Ascending aorta (tissue), 2 donors: ENCODE data around the gene HOXD8. TPM values are rescaled to one million over a fixed set of nuclear protein-coding genes. Genes with fewer than 3 reads are reported as not detected.

Experiments
- DNase-seq, 2 donors: peaks; one replicate each; pipeline ENCODE4 v3.0.0-alpha.2; 2019; ENCODE audit warnings: low spot score in 2 of 2
- H3K27ac ChIP-seq, 2 donors: fragments of 200-600 bp; sonication (generic); one replicate each; pipeline ENCODE4 v1.5.1; 2016 to 2017; ENCODE audit warnings: mild to moderate bottlenecking in 1 of 2
- H3K27me3 ChIP-seq: fragments of 200-600 bp; sonication (generic); one replicate; pipeline ENCODE4 v1.5.1; 2017
- H3K36me3 ChIP-seq, 2 donors: fragments of 200-600 bp; sonication (generic); one replicate each; pipeline ENCODE4 v1.5.1; 2016
- H3K4me1 ChIP-seq, 2 donors: fragments of 200-600 bp; sonication (generic); one replicate each; pipeline ENCODE4 v1.5.1; 2016 to 2017; ENCODE audit warnings: mild to moderate bottlenecking in 1 of 2
- H3K4me3 ChIP-seq, 2 donors: fragments of 200-600 bp; sonication (generic); one replicate each; pipeline ENCODE4 v1.5.1; 2016 to 2017; ENCODE audit warnings: mild to moderate bottlenecking in 1 of 2
- H3K9me3 ChIP-seq, 2 donors: fragments of 200-600 bp; sonication (generic); one replicate each; pipeline ENCODE4 v1.5.1; 2016
- CTCF ChIP-seq, 3 experiments: fragments of 200-600 bp in 2 of 3; fragments of 450-650 bp in 1 of 3; sonication (generic) in 2 of 3; IDR thresholded peaks; one replicate each; pipeline ENCODE4 v1.5.1; 2016 to 2019; ENCODE audit warnings: antibody characterized with exemption in 3 of 3, mild to moderate bottlenecking in 1 of 3, moderate library complexity in 1 of 3
- intact Hi-C: fragments of 100-400 bp; cut with DNase I; formaldehyde crosslinking; loops from one replicate; pipeline ENCODE4 v1.15.1; 2023
- total RNA-seq: library from RNA; depleted of rRNA; stranded (reverse); fragments of >200 nt; gene quantifications from one replicate; pipeline ENCODE4 v1.1.0, GENCODE V29; 2016

Gene HOXD8
- total RNA-seq, 1 donor from 2014 or later = 19.8 TPM

- H3K9me3 ChIP-seq = no peaks in the 10 kb centered on the region
- peaks cover 0 to 20% of the 10 kb centered on the region in 2 donors for H3K4me1 ChIP-seq
- no peak overlapping the region for H3K27ac ChIP-seq
- TF ChIP-seq CTCF (IDR thresholded peaks at IDR 0.05) = no peak
- peak in 1 of 2 donors; percentile 52 for DNase-seq
- intact Hi-C loops = loop anchor here (10.0 kb wide), 1 partner anchor 921 kb away; the partner anchor contains the start of gene ATP5MC3
- H3K4me3 ChIP-seq = no peak overlapping the region
- no peaks in the 10 kb centered on the region for H3K36me3 ChIP-seq
- H3K27me3 ChIP-seq = peaks cover 59% of the 10 kb centered on the region
Observed at GRCh38 chr2:176105730-176106580, 23.6 kb upstream of the HOXD8 start.

- H3K27ac ChIP-seq = no peak within 1 kb of the TSS
- DNase-seq = peak in 1 of 2 donors; percentile 63
- H3K36me3 ChIP-seq = no peaks in the 10 kb centered on the region
- intact Hi-C loops = loop anchor here (10.0 kb wide), 1 partner anchor 922 kb away; the partner anchor contains the start of gene ATP5MC3
- peak within 1 kb of the TSS; percentile 34 to 52 for H3K4me3 ChIP-seq
- H3K9me3 ChIP-seq = no peaks in the 10 kb centered on the region
- peaks cover 60% of the 10 kb centered on the region for H3K27me3 ChIP-seq
- no peak for TF ChIP-seq CTCF (IDR thresholded peaks at IDR 0.05)
- H3K4me1 ChIP-seq = peaks cover 0 to 20% of the 10 kb centered on the region in 2 donors
Observed at GRCh38 chr2:176106581-176107539, 22.6 kb upstream of the HOXD8 start, which contains the start of gene HOXD11. HOXD11 (plus strand) TSS chr2:176107280; CDS start chr2:176107356, 76 bp downstream.

- TF ChIP-seq CTCF (IDR thresholded peaks at IDR 0.05) = no peak
Observed at GRCh38 chr2:176107731-176108181, 21.7 kb upstream of the HOXD8 start.

GRCh38 chr2:176109192-176109901, 20.2 kb upstream of the HOXD8 start:
- DNase-seq = no peak
- Histone ChIP-seq H3K4me3 (no peak overlapping the region), H3K27ac (no peak overlapping the region), H3K9me3 (no peaks in the 10 kb centered on the region), H3K27me3 (peaks cover 67% of the 10 kb centered on the region), H3K36me3 (no peaks in the 10 kb centered on the region), H3K4me1 (peaks cover 0 to 16% of the 10 kb centered on the region in 2 donors)
- TF ChIP-seq CTCF (IDR thresholded peaks at IDR 0.05) = no peak
- intact Hi-C loops = loop anchor here (10.0 kb wide), 1 partner anchor 925 kb away; the partner anchor contains the start of gene ATP5MC3

More at GRCh38 chr2:176107731-176108181, 21.7 kb upstream of the HOXD8 start:
- Histone ChIP-seq H3K9me3 (no peaks in the 10 kb centered on the region), H3K27me3 (peaks cover 66% of the 10 kb centered on the region), H3K4me1 (peaks cover 0 to 20% of the 10 kb centered on the region in 2 donors), H3K4me3 (peak overlapping the region; percentile 3 to 34), H3K36me3 (no peaks in the 10 kb centered on the region), H3K27ac (no peak overlapping the region)
- no peak for DNase-seq
- intact Hi-C loops = loop anchor here (10.0 kb wide), 1 partner anchor 923 kb away; the partner anchor contains the start of gene ATP5MC3
